RWPE2 (cell line): ENCODE measurements around the gene JUP.
"Not testable (repeated sequence)": the region's sequence is repeated elsewhere in the genome, so short reads cannot be mapped to it uniquely, and the experiment has no call there.

Experiments used
- ATAC-seq: fragments of 200-7000 bp; cut with Tn5 transposase; 3 replicates; pipeline ENCODE4 v1.9.1; 2021; ENCODE audit warnings: low read depth
- DNase-seq: peaks from one replicate; pipeline ENCODE4 v3.0.0-alpha.2; 2020; ENCODE audit warnings: low spot score
- H3K27ac ChIP-seq: fragments of 450-650 bp; 2 replicates; pipeline ENCODE4 v1.5.1; 2017; ENCODE audit warnings: mild to moderate bottlenecking; ENCODE audit not compliant: poor library complexity, severe bottlenecking
- H3K27me3 ChIP-seq: fragments of 250-450 bp; sonication (Bioruptor Pico); 2 replicates; pipeline ENCODE4 v1.5.1; 2021; ENCODE audit warnings: mild to moderate bottlenecking, moderate library complexity; ENCODE audit not compliant: insufficient read depth, poor library complexity, severe bottlenecking
- H3K36me3 ChIP-seq: fragments of 250-450 bp; sonication (Bioruptor Pico); 2 replicates; pipeline ENCODE4 v1.5.1; 2020; ENCODE audit warnings: low read depth, mild to moderate bottlenecking, moderate library complexity
- H3K4me1 ChIP-seq: fragments of 250-450 bp; sonication (Bioruptor Pico); 2 replicates; pipeline ENCODE4 v1.5.1; 2021; ENCODE audit warnings: mild to moderate bottlenecking, moderate library complexity; ENCODE audit not compliant: insufficient read depth, poor library complexity, severe bottlenecking
- H3K4me3 ChIP-seq: fragments of 250-450 bp; sonication (Bioruptor Pico); 2 replicates; pipeline ENCODE4 v1.5.1; 2021; ENCODE audit warnings: mild to moderate bottlenecking, moderate library complexity; ENCODE audit not compliant: severe bottlenecking
- H3K9me3 ChIP-seq: fragments of 250-450 bp; sonication (Bioruptor Pico); 2 replicates; pipeline ENCODE4 v1.5.1; 2021; ENCODE audit warnings: mild to moderate bottlenecking, moderate library complexity; ENCODE audit not compliant: severe bottlenecking
- TF ChIP-seq, protein P1 (sequence below): fragments of 450-650 bp; IDR thresholded peaks from one replicate; pipeline ENCODE4 v1.5.1; 2017; ENCODE audit warnings: mild to moderate bottlenecking, moderate library complexity; ENCODE audit not compliant: poor library complexity, severe bottlenecking

Gene JUP

DNA sequence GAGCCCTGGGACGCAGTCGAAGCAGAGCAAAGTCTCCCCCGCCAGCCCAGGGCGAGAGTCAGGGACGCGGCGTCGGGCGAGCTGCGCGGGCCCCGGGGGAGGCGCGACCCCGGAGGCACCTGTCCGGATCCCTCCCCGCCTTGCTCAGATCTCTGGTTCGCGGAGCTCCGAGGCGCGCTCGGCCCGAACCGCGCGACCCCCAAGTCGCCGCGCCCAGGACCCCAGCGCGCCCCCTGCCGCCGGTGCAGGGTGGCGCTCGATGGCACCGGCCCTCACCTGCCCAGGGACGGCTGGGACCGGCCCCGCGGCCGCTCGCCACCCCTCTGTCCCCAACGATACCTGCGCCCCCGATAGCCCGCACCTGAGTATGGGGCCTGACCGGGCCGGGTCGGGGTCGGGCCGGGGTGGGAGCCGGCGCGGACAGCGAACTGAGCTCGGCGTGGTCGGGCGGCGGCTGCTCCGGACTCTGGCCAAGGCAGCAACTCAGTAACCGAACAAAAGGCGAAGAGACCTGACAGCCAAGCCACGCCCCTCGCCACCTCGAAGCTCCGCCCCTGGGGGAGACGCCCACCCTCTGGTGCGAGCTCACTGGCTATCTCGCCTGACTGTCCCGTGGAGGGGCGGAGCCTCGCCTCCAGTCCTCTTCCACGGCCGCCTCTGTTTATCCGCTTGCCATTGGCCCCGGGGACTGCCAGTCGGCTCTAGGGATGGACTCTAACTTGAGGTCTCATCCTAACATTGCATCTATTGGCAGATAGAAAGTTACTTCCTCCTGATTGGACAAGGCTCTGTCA, at the start of gene JUP:
JUP (minus strand) TSS at position 485 of the 794 bp plus-strand sequence. CDS start 14,857 bp downstream, outside the sequence.
- Histone ChIP-seq H3K36me3 (peaks cover 28% of the 10 kb centered on the region), H3K27ac (peak within 1 kb of the TSS; percentile 94), H3K4me1 (peaks cover 15% of the 10 kb centered on the region), H3K9me3 (no peaks in the 10 kb centered on the region), H3K4me3 (peak within 1 kb of the TSS; percentile 85), H3K27me3 (no peaks in the 10 kb centered on the region)
- ATAC-seq (peak; percentile 86), DNase-seq (peak; percentile 100)
- TF ChIP-seq, protein P1, sequence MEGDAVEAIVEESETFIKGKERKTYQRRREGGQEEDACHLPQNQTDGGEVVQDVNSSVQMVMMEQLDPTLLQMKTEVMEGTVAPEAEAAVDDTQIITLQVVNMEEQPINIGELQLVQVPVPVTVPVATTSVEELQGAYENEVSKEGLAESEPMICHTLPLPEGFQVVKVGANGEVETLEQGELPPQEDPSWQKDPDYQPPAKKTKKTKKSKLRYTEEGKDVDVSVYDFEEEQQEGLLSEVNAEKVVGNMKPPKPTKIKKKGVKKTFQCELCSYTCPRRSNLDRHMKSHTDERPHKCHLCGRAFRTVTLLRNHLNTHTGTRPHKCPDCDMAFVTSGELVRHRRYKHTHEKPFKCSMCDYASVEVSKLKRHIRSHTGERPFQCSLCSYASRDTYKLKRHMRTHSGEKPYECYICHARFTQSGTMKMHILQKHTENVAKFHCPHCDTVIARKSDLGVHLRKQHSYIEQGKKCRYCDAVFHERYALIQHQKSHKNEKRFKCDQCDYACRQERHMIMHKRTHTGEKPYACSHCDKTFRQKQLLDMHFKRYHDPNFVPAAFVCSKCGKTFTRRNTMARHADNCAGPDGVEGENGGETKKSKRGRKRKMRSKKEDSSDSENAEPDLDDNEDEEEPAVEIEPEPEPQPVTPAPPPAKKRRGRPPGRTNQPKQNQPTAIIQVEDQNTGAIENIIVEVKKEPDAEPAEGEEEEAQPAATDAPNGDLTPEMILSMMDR = peak; percentile 83

DNA sequence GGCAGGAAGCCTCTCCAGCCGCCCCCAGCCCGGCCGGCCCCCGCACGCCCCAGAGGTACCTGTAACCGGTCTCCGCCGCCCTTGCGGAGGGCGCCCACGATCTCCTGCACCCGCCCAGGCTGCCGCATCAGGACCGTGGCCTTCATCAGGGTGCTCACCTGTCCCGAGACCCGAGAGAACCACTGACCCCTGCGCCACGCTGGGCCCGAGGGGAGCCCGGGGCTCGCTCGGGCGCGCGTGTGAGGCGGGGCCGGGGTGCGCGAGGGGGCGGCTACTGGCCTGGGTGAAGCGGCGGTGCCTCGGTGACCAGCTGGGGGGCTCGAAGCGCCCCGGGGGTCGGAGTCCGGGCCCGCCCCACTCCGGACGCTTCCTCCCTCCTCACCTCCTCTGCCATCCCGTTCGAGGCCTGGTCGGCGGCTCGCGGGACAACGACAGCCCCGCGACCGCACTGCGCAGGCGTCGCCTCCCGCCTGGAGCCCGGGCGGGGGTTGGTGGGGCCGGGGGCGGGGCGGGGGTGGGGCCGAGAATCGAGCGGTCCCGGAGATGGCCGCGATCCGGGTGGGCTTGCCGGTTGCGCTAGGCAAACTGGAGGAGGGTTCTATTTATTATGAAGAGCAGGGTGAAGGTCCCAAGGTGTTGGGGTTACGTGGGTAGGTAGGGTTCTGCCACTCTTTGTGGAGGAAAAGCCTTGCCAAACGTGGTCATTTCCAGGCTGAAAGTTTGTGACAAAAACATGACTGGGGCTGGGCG, 49.5 kb upstream of the JUP start, which contains the start of gene NT5C3B:
NT5C3B (minus strand) TSS at position 433 of the 750 bp plus-strand sequence; CDS start at position 394, 39 bp downstream.
- no peak for DNase-seq
- H3K4me1 ChIP-seq = peaks cover 3% of the 10 kb centered on the region
- peak within 1 kb of the TSS; percentile 14 for H3K27ac ChIP-seq
- H3K4me3 ChIP-seq = peak within 1 kb of the TSS; percentile 86
- peaks cover 35% of the 10 kb centered on the region for H3K36me3 ChIP-seq
- ATAC-seq = peak; percentile 81
- H3K9me3 ChIP-seq = no peaks in the 10 kb centered on the region
- TF ChIP-seq, protein P1 = no peak
- H3K27me3 ChIP-seq = no peaks in the 10 kb centered on the region

- Histone ChIP-seq H3K27ac (peak overlapping the region; percentile 14), H3K27me3 (no peaks in the 10 kb centered on the region), H3K9me3 (no peaks in the 10 kb centered on the region), H3K36me3 (peaks cover 41% of the 10 kb centered on the region), H3K4me1 (peaks cover 3% of the 10 kb centered on the region), H3K4me3 (peak overlapping the region; percentile 86)
- DNase-seq = no peak
- TF ChIP-seq, protein P1 = no peak
- ATAC-seq = peak; percentile 46
These were observed 48.8 kb upstream of the JUP start for GRCh38 chr17:41835214-41835799.

GRCh38 chr17:41829961-41830360, 43.5 kb upstream of the JUP start:
- H3K4me3 ChIP-seq, ATAC-seq, H3K4me1 ChIP-seq, H3K9me3 ChIP-seq, H3K27me3 ChIP-seq, H3K27ac ChIP-seq, DNase-seq: not testable (repeated sequence)
- peaks cover 87% of the 10 kb centered on the region for H3K36me3 ChIP-seq

DNA sequence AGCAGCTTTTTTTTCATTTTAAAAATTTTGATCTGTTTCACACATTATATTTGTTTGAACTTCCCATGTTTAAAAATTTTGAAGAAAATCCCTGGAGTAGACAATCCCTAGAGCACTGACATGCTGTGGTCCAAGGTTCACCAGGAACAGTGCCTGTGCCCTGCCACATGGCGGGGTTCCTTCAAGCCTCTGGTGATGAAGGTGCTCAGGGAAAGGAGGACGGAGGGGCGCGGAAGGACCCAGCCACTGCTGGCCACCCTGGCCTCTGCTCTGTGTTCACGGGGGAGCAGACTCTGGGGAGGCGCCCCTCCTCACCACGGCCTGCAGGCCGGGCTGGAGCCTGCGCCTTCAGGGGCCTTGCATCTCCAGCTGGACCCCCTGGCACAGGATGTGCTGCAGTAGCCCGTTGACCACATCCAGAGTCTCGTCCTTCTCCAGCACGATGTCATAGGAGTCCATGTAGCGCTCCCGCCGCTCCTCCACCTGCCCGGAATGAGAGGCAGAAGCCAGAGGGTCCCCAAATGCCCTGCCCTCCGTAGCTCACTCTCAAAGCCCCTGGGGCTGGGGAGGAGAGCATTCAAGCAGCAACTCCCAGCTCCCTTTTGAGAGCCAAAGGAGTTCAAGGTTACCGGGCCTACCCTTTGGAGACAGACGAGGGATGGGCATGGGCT, 38.8 kb upstream of the JUP start:
- TF ChIP-seq, protein P1 = no peak
- ATAC-seq = no peak
- Histone ChIP-seq H3K27ac (no peak overlapping the region), H3K36me3 (peaks cover 52% of the 10 kb centered on the region), H3K4me3 (no peak overlapping the region), H3K4me1 (no peaks in the 10 kb centered on the region), H3K9me3 (no peaks in the 10 kb centered on the region), H3K27me3 (no peaks in the 10 kb centered on the region)
- no peak for DNase-seq
